DMS114 treated with DMSO at 0.1 percent for 48 hours (cell line): Measurements from ENCODE around the gene KMT5B.
"Not testable (repeated sequence)": the region's sequence is repeated elsewhere in the genome, so short reads cannot be mapped to it uniquely, and the experiment has no call there.

ENCODE experiments used
- DNase-seq: peaks from one replicate; lab custom pipeline; 2025; ENCODE audit not compliant: unreplicated experiment; lab: John Stamatoyannopoulos, UW

Gene KMT5B

DNA sequence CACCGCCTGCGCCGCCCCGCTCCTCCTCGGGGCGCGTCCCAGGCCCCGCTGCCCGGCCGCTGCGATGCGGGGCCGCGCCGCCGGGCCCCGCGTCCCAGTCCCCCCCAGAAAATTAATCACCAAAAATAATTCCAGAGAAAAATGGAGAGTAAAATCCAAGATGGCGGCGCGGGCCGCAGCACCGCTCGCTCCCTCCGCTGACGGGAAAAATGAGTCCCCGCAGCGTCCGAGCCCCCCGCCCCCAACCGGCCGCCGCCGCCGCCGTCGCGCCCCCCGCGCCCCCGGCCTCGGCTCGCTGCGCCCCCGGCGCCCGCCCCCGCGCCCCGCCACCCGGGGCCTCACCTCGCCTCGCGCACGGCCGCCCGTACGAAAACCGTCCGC, at the start of gene KMT5B:
Gene KMT5B (minus strand): TSS at position 162 of the 381 bp plus-strand sequence. CDS start 23,220 bp downstream, outside the sequence.
- DNase-seq, result peak; percentile 83

- no peak for DNase-seq
Measured at GRCh38 chr11:68262544-68262827, 49.4 kb upstream of the KMT5B start.

DNA sequence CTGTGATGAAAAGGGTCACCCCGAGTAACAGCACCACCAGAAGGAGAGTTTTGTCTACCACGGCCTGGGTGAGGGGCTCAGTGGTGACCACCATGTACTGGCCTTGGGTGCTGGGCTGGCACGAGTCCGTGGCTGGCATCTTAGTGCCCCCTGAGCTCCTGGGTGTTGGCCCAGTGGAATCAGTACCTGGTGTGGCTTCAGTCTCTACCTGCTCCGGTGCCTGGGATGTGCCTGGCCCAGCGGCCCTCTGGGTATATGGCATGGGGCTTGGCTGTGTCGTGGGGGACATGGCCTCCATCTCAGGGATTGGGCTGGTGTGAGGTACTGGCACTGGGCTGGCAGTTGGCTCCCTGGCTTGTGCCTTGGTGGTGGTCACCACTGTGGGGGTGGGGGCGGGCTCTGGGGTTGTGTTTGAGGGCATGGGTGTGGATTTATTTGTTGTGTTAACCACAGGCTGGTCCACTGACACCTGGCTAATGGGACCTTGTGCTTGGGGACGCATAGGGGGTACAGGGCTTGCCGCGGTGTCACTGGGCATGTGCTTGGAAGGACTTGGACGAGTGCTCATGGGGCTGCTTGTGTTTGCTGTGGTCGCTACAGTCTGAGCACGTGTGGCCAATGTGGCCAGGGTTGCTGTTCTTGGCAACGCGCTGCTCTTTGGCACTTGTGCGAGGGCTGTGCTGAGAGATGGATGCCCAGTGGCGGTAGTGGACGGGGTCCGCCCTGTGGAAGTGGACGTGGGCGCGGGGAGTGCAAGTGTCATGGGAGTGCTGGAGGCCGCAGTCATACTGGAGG, 48.9 kb upstream of the KMT5B start:
- DNase-seq, result no peak

DNA sequence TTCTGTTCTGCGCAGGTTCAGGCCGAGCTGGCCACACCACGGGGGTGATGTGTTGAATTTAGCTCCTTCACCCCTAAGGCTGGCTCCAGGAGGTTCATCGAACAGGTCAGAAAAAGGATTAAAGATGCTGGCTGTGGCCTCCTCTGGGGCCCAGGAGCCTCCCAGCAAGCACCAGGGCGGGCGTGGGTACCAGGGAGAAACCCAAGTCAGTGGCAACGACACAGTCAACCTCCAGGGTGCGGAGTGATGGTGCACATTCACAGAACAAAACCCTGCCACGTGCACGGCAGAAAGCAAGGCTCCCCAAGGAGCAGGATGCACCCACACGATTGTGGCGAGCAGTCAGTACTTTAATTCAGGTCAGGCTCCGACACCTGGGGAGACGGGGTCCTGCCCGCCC, 47.9 kb upstream of the KMT5B start:
- no peak for DNase-seq

- DNase-seq, result no peak
Measured at GRCh38 chr11:68260484-68260883, 47.4 kb upstream of the KMT5B start.

DNA sequence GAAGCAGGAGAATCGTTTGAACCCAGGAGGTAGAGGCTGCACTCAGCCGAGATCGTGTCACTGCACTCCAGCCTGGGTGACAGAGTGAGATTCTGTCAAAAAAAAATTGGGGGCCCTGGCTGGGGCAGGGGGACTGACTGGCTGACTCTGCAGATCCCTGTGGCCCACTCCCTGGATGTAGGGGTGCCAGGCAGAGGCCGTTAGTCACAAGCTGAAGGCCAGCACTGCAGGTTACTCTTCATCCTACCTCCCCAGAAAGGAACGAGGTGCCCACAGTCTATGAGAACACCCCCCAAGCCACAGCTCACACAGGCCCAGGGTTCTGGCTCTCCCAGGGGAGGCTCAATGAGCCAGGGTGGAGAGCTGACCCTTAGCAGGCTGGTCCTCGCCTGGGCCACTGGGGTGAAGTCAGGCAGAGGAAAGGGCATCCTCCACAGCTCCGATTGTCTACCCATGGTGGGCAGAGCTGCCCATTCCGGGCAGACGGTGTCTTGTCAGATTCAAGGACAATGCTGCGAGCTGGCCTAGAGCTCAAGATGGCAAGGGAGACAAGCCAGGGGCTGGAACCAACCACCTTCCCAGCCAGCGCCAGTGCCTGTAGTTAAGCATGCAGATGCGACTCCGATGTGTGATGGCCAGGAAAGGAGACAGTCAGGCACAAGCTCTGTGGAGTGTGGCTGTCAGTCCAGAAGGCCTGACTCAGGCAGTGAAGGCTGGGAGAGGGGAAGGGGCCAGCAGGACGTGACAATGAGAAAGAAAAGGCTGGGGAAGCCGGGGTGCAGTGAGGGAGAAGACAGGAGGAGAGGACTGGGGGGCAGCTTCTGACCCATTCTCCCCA, 46.2 kb upstream of the KMT5B start:
- DNase-seq, result no peak

DNA sequence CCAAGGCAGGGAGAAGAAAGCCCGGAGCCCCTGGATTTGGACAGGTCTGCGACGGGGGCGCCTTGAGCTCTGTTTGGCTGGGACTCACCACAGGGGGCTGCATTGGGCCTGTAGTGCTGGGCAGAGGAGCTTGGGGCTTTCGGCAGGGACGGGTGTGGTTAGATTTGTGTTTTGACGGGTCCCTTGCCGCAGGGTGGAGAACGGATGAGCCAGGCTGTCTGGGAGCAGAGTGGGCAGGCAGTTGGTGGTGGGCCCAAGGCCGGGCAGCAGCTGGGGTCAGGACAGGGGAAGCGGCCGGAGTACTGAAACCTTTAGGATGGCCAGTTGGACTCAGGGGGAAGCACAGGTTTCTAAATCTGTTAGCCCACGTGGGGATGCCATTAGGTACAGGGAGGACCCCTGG, 45.3 kb upstream of the KMT5B start:
- no peak for DNase-seq

DNA sequence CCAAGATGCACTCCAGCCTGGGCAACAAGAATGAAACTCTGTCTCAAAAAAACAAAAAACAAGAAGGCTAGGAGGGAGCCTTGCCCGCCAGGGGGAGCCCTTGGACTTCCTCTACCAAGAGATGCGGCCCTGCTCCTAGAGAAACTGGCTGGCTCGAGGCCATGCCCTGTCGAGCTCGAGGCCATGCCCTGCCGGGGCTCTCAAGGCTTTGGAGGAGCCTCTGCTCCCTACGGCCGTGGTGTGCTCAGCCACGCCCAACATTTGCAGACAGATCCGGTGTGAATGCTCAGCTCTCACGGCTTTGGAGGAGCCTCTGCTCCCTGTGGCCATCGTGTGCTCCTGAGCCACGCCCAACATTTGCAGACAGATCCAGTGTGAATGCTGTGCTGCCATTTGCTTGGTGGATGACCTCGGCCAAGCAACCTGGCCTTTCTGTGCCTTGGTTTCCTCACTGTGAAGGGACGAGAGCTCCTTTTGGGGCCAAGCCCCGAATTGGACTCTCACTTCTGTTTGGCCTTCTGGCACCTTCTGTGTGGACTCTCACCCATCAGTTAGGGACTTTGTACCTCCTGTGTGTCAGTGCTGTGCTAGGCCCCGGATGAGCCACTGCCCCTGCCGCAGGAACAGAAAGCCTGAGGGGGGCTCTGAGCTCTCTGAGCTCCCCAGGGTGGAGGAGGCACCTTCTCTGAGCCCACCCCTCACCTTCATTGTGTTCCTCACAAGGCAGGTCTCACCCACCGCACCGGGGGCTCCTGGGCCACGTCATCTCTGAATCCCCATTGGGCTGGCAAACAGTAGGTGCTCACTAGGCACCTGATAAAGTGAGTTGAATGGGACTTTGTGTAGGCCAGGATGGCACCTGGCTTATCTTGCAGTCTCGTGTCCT, 44.6 kb upstream of the KMT5B start:
- DNase-seq, result peak; percentile 100

GRCh38 chr11:68256331-68256741, 43.2 kb upstream of the KMT5B start:
- no peak for DNase-seq

DNA sequence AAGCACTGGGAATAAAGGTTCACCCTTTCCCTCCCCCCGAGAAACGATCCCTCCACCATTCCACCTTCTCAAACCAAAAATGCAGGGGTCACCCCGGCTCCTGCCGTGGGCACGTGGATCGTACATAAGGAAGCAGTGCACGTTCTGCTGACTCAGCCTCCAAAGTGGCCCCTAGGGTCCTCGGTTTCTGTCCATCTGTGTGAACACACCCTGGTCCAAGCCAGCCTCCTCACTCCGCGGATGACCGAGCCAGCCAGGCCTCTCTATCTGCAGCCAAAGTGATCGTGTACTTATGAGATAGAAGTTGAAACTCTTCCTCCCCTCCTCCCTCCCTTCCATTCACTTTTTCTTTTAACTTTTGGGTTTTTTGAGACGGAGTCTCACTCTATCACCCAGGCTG, 42.4 kb upstream of the KMT5B start:
- no peak for DNase-seq

DNA sequence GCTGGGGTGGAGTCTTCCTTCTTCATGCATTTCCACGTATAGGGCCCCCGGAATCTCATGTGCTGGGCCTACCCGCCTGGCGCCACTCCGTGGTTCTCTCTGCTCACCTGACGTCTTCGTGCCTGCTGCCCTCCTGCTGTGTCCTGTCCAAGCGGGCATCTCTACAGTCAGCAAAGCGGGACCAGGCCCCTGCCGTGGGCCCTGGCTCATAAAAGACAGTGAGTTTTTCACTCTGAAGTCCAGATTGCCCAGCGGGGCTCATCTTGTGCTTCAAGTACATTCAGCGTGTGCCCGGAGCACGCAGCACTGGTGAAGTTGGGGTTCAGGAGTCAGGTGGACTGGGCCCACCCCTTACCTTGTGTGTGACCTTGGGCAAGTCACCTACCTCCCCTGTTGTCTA, 41.3 kb upstream of the KMT5B start:
- no peak for DNase-seq

- no peak for DNase-seq
Measured at GRCh38 chr11:68251765-68252164, 38.7 kb upstream of the KMT5B start.

GRCh38 chr11:68244912-68245311, 31.8 kb upstream of the KMT5B start:
- DNase-seq, result not testable (repeated sequence)

DNA sequence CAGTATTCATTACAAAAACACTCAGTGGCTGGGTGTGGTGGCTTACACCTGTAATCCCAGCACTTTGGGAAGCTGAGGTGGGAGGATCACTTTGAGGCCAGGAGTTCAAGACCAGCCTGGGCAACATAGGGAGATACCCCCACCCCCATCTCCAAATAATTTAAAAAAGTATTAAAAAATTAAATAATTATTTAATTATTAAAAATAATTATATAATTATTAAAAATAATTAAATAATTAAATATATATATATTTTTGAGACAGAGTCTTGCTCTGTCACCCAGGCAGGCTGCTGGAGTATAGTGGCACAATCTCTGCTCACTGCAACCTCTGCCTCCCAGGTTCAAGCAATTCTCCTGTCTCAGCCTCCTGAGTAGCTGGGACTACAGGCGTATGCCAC, 30.8 kb upstream of the KMT5B start:
- not testable (repeated sequence) for DNase-seq

GRCh38 chr11:68242616-68243015, 29.5 kb upstream of the KMT5B start:
- no peak for DNase-seq

- no peak for DNase-seq
Measured at GRCh38 chr11:68231621-68232020, 18.5 kb upstream of the KMT5B start.

- DNase-seq, result no peak
Measured at GRCh38 chr11:68229601-68230000, 16.5 kb upstream of the KMT5B start.

DNA sequence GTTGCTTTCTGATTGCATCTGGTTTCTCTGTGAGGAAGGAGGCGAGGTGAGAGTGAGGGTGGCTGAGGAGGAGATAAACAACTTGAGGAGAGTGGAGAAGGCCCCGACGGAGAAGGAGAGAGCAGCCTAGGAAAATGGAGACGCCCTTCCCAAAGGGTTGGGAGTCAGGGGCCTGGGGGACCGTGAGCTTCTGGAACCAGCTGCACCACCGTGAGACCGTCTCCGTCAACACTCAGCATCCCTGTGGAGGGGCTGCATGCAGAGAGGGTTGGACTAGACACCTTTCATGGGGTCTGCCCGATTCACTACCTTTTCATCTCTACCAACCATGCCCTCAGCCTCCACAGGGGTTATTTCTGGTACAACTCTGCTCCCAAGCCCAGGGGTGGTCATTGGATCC, 13.3 kb upstream of the KMT5B start:
- DNase-seq, result no peak

GRCh38 chr11:68224606-68225005, 11.5 kb upstream of the KMT5B start:
- DNase-seq, result no peak

DNA sequence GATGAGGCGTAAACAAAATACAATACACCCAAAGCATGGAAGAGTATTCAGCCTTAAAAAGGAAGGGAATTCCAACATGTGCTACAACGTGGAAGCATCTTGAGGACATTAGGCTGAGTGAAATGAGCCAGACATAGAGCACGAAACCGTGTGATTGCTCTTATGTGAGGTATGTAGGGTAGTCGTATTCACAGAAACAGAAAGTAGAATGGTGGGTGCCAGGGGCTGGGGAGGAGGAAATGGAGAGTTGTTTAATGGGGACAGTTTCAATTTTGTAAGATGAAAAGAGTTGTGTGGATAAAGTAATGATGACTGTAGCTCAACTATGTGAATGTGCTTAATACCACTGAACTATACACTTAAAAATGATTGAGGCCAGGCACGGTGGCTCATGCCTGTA, 10.2 kb upstream of the KMT5B start:
- no peak for DNase-seq

- no peak for DNase-seq
Measured at GRCh38 chr11:68221406-68221805, 8.3 kb upstream of the KMT5B start.
